Adrenal gland (tissue), 5 donors: ENCODE measurements around the gene SLC26A1.

Source experiments
- POLR2A ChIP-seq, 2 donors: fragments of 450-650 bp; IDR thresholded peaks; one replicate each; pipeline ENCODE4 v1.6.1; 2017; ENCODE audit warnings: antibody characterized with exemption in 2 of 2, mild to moderate bottlenecking in 2 of 2, moderate library complexity in 1 of 2
- TF ChIP-seq, protein P1 (sequence below), 6 experiments: fragments of 450-650 bp in 4 of 6; fragments of 200-600 bp in 2 of 6; sonication (generic) in 1 of 6; IDR thresholded peaks; 1 replicate in 5 of 6; 2 replicates in 1 of 6; pipeline versions ENCODE4 v1.5.1 to v1.8.0; 2016 to 2021; ENCODE audit warnings: antibody characterized with exemption in 6 of 6, mild to moderate bottlenecking in 2 of 6, moderate library complexity in 1 of 6
- donor health status: DM: no; HTN: no; CAD: no.

DNA sequence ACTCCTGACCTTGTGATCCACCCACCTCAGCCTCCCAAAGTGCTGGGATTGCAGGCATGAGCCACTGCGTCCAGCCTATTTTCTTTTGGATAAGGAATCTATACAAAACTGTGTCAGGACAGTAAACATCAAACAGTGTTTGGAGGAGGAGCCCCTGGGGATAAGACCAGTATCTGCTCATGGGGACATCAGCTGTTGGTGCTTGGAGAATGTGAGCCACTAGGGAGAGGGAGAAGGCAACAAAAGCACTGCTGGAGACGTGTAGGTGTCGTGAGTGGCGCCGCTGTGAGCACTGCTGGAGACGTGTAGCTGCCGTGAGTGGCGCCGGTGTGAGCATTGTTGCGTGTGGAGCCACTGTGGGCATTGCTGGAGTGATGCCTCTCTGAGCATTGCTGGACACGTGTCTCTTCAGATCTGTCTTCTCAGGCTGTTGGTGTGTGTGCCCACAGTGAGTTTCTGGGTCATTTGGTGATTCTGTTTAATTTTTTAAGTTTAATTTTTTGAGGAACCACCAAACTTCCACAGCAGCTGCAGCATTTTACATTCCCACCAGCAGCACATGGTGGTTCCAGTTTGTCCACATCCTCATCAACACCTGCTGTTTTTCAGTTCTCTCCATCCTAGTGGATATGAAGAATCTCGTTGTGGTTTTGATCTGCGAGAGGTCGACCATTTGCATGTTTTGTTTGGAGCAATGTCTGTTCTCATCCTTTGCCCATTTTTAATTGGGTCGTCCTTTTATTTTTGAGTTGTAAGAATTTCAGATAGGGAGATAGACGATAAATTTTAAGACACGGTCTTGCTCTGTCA lies 38.8 kb downstream of the SLC26A1 start:
- TF ChIP-seq, protein P1, sequence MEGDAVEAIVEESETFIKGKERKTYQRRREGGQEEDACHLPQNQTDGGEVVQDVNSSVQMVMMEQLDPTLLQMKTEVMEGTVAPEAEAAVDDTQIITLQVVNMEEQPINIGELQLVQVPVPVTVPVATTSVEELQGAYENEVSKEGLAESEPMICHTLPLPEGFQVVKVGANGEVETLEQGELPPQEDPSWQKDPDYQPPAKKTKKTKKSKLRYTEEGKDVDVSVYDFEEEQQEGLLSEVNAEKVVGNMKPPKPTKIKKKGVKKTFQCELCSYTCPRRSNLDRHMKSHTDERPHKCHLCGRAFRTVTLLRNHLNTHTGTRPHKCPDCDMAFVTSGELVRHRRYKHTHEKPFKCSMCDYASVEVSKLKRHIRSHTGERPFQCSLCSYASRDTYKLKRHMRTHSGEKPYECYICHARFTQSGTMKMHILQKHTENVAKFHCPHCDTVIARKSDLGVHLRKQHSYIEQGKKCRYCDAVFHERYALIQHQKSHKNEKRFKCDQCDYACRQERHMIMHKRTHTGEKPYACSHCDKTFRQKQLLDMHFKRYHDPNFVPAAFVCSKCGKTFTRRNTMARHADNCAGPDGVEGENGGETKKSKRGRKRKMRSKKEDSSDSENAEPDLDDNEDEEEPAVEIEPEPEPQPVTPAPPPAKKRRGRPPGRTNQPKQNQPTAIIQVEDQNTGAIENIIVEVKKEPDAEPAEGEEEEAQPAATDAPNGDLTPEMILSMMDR (IDR thresholded peaks at IDR 0.05) = no peak
- TF ChIP-seq POLR2A (IDR thresholded peaks at IDR 0.05) = no peak
